HEK293 (cell line): ENCODE results near the gene EXOC7.

Experiments
- CTCF ChIA-PET: fragments of 350-600 bp; formaldehyde crosslinking; extraction: SDS; loops from one replicate; lab custom pipeline; 2021; ENCODE audit warnings: antibody characterized with exemption; lab: Yijun Ruan, JAX
- POLR2A ChIA-PET: fragments of 300-600 bp; formaldehyde crosslinking; extraction: SDS; loops from one replicate; lab custom pipeline; 2020; ENCODE audit warnings: antibody characterized with exemption, inconsistent platforms; lab: Yijun Ruan, JAX
- H3K27ac ChIP-seq: fragments of 200-500 bp; sonication (Bioruptor generic); 2 replicates; pipeline ENCODE4 v1.5.1; 2014; ENCODE audit warnings: low read depth, low read length, control low read depth, inconsistent platforms; ENCODE audit errors: extremely low read depth
- H3K36me3 ChIP-seq, 2 experiments: fragments of 200-500 bp in 1 of 2; sonication (Bioruptor generic) in 1 of 2; 1 replicate in 1 of 2; 2 replicates in 1 of 2; pipeline ENCODE4 v1.5.1; 2014 to 2017; ENCODE audit warnings: inconsistent platforms in 2 of 2, low read length in 2 of 2; ENCODE audit not compliant: control insufficient read depth in 2 of 2, insufficient read depth in 1 of 2
- H3K4me1 ChIP-seq: fragments of 200-500 bp; sonication (Bioruptor generic); 2 replicates; pipeline ENCODE4 v1.5.1; 2014; ENCODE audit warnings: mild to moderate bottlenecking, low read length, inconsistent platforms; ENCODE audit not compliant: control insufficient read depth, insufficient read depth
- H3K4me3 ChIP-seq: 2 replicates; pipeline ENCODE4 v1.5.1; 2011; ENCODE audit warnings: low read depth, mild to moderate bottlenecking, control low read depth, low read length, moderate library complexity
- H3K9me3 ChIP-seq: fragments of 200-500 bp; sonication (Bioruptor generic); 2 replicates; pipeline ENCODE4 v1.5.1; 2014; ENCODE audit warnings: low read depth, low read length, inconsistent platforms; ENCODE audit not compliant: control insufficient read depth, insufficient read depth
- ATF2 ChIP-seq: fragments of 450-650 bp; formaldehyde crosslinking; IDR thresholded peaks from 2 replicates; pipeline ENCODE4 v1.5.1; 2016; ENCODE audit warnings: missing biosample characterization, missing genetic modification characterization, low read depth
- EGR2 ChIP-seq: fragments of 450-650 bp; formaldehyde crosslinking; IDR thresholded peaks from 2 replicates; pipeline ENCODE4 v1.5.1; 2016; ENCODE audit warnings: low read depth, missing biosample characterization, missing genetic modification characterization
- GLIS2 ChIP-seq: fragments of 450-650 bp; formaldehyde crosslinking; IDR thresholded peaks from 2 replicates; pipeline ENCODE4 v1.5.1; 2016; ENCODE audit warnings: missing biosample characterization, missing genetic modification characterization
- MYNN ChIP-seq: fragments of 450-650 bp; formaldehyde crosslinking; IDR thresholded peaks from 2 replicates; pipeline ENCODE4 v1.5.1; 2016; ENCODE audit warnings: missing biosample characterization, missing genetic modification characterization, borderline replicate concordance
- SCRT1 ChIP-seq: fragments of 450-650 bp; formaldehyde crosslinking; IDR thresholded peaks from 2 replicates; pipeline ENCODE4 v1.5.1; 2016; ENCODE audit warnings: missing biosample characterization, missing genetic modification characterization, borderline replicate concordance
- TRIM28 ChIP-seq: IDR thresholded peaks from 2 replicates; pipeline ENCODE4 v1.6.1; 2011; ENCODE audit warnings: low read length, control low read depth, borderline replicate concordance
- YY1 ChIP-seq: fragments of 450-650 bp; formaldehyde crosslinking; IDR thresholded peaks from 2 replicates; pipeline ENCODE4 v1.5.1; 2018; ENCODE audit warnings: missing biosample characterization, missing genetic modification characterization
- ZBTB20 ChIP-seq: fragments of 450-650 bp; formaldehyde crosslinking; IDR thresholded peaks from 2 replicates; pipeline ENCODE4 v1.5.1; 2016; ENCODE audit warnings: missing biosample characterization, missing genetic modification characterization
- ZBTB6 ChIP-seq: fragments of 450-650 bp; formaldehyde crosslinking; IDR thresholded peaks from 2 replicates; pipeline ENCODE4 v1.5.1; 2017; ENCODE audit warnings: missing biosample characterization, missing genetic modification characterization
- ZIC2 ChIP-seq: fragments of 450-650 bp; formaldehyde crosslinking; IDR thresholded peaks from 2 replicates; pipeline ENCODE4 v1.5.1; 2016; ENCODE audit warnings: missing biosample characterization, missing genetic modification characterization
- ZNF138 ChIP-seq: fragments of 450-650 bp; formaldehyde crosslinking; IDR thresholded peaks from 2 replicates; pipeline ENCODE4 v1.5.1; 2016; ENCODE audit warnings: missing biosample characterization, missing genetic modification characterization, borderline replicate concordance
- ZNF184 ChIP-seq: fragments of 450-650 bp; IDR thresholded peaks from 2 replicates; pipeline ENCODE4 v1.5.1; 2018; ENCODE audit warnings: missing biosample characterization, mild to moderate bottlenecking, missing genetic modification characterization
- ZNF266 ChIP-seq: fragments of 450-650 bp; formaldehyde crosslinking; IDR thresholded peaks from 2 replicates; pipeline ENCODE4 v1.5.1; 2016; ENCODE audit warnings: missing biosample characterization, missing genetic modification characterization, low read depth
- ZNF37A ChIP-seq: fragments of 450-650 bp; IDR thresholded peaks from 2 replicates; pipeline ENCODE4 v1.5.1; 2018; ENCODE audit warnings: missing biosample characterization, missing genetic modification characterization
- ZNF514 ChIP-seq: fragments of 450-650 bp; formaldehyde crosslinking; IDR thresholded peaks from 2 replicates; pipeline ENCODE4 v1.5.1; 2016; ENCODE audit warnings: missing biosample characterization, missing genetic modification characterization
- ZNF530 ChIP-seq: fragments of 450-650 bp; formaldehyde crosslinking; IDR thresholded peaks from 2 replicates; pipeline ENCODE4 v1.5.1; 2016; ENCODE audit warnings: low read depth, missing biosample characterization, missing genetic modification characterization
- ZNF549 ChIP-seq: fragments of 450-650 bp; IDR thresholded peaks from 2 replicates; pipeline ENCODE4 v1.5.1; 2018; ENCODE audit warnings: missing biosample characterization, missing genetic modification characterization, mild to moderate bottlenecking, inconsistent platforms, moderate library complexity
- ZNF560 ChIP-seq: fragments of 450-650 bp; formaldehyde crosslinking; IDR thresholded peaks from 2 replicates; pipeline ENCODE4 v1.5.1; 2017; ENCODE audit warnings: missing biosample characterization, missing genetic modification characterization, borderline replicate concordance
- ZNF610 ChIP-seq: fragments of 450-650 bp; formaldehyde crosslinking; IDR thresholded peaks from 2 replicates; pipeline ENCODE4 v1.5.1; 2016; ENCODE audit warnings: missing biosample characterization, missing genetic modification characterization, borderline replicate concordance
- ZNF670 ChIP-seq: fragments of 450-650 bp; formaldehyde crosslinking; IDR thresholded peaks from 2 replicates; pipeline ENCODE4 v1.5.1; 2016; ENCODE audit warnings: missing biosample characterization, missing genetic modification characterization, low read depth
- ZNF747 ChIP-seq: fragments of 450-650 bp; formaldehyde crosslinking; IDR thresholded peaks from 2 replicates; pipeline ENCODE4 v1.5.1; 2016; ENCODE audit warnings: missing biosample characterization, missing genetic modification characterization
- ZNF785 ChIP-seq: fragments of 450-650 bp; formaldehyde crosslinking; IDR thresholded peaks from 2 replicates; pipeline ENCODE4 v1.5.1; 2016; ENCODE audit warnings: missing biosample characterization, missing genetic modification characterization
- ZNF791 ChIP-seq: fragments of 450-650 bp; formaldehyde crosslinking; IDR thresholded peaks from 2 replicates; pipeline ENCODE4 v1.5.1; 2016; ENCODE audit warnings: missing biosample characterization, missing genetic modification characterization
- ZSCAN23 ChIP-seq: fragments of 450-650 bp; formaldehyde crosslinking; IDR thresholded peaks from 2 replicates; pipeline ENCODE4 v1.5.1; 2016; ENCODE audit warnings: missing biosample characterization, missing genetic modification characterization
- ZXDB ChIP-seq: fragments of 450-650 bp; formaldehyde crosslinking; IDR thresholded peaks from 2 replicates; pipeline ENCODE4 v1.5.1; 2016; ENCODE audit warnings: missing biosample characterization, missing genetic modification characterization
- TF ChIP-seq, protein P1 (sequence below): fragments of 450-650 bp; formaldehyde crosslinking; IDR thresholded peaks from 2 replicates; pipeline ENCODE4 v1.5.1; 2017; ENCODE audit warnings: missing biosample characterization, missing genetic modification characterization
- TF ChIP-seq, protein P2 (sequence below): fragments of 450-650 bp; formaldehyde crosslinking; IDR thresholded peaks from 2 replicates; pipeline ENCODE4 v1.5.1; 2016; ENCODE audit warnings: missing biosample characterization, missing genetic modification characterization

The EXOC7 gene

DNA sequence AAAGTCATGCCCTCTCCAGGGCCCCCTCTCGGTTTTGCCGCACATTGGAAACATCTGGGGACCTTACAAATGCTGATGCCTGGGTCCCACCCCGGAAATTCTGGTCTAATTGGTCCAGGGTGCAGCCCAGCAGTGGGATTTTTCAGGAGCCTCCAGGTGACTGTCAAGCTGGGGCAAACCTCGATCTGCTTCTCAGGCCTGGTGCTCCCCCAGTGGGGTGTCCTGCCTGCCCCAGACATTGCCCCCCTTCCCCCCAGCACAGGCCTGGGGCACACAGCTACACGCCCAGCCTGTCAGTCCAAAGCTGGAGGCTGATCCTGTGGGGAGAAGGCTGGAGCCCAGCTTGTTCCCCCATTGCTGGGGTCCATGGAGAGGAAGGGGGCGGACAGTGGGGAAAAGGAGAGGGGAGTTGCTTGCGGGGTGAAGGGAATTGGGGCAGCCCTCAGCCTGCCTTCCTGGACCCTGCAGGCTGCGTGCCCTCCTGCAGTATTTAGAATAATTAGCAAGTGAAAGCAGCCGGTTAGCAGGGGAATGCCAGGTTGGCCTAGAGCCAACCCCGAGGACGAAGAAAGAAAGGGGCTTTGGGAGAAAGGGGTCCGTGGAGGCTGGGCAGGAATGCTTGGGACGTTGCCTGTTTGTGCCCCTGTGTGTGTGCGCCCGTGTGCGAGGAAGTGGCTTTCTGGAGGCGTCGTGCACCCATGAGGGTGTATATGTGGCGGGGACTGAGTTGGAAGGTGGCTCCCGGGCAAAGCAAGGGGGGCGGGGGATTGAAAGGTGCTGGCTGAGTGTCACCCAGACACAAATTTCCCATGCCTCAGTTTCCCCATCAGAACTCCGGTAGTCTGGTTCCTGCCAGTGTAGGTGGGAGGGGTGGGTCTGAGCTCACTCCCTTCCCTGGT lies 31.6 kb upstream of the EXOC7 start:
- H3K4me3 ChIP-seq, result no peak overlapping the region
- H3K36me3 ChIP-seq, result no peaks in the 10 kb centered on the region
- TF ChIP-seq ZNF610 (tag by site-specific recombination), result no peak
- peak; percentile 76 for TF ChIP-seq ZBTB20 (tag by site-specific recombination)
- 0 out of 2 replicates have a peak, but pooled peaks have one; percentile 13 for TF ChIP-seq ZIC2 (tag by site-specific recombination)
- TF ChIP-seq, protein P1, sequence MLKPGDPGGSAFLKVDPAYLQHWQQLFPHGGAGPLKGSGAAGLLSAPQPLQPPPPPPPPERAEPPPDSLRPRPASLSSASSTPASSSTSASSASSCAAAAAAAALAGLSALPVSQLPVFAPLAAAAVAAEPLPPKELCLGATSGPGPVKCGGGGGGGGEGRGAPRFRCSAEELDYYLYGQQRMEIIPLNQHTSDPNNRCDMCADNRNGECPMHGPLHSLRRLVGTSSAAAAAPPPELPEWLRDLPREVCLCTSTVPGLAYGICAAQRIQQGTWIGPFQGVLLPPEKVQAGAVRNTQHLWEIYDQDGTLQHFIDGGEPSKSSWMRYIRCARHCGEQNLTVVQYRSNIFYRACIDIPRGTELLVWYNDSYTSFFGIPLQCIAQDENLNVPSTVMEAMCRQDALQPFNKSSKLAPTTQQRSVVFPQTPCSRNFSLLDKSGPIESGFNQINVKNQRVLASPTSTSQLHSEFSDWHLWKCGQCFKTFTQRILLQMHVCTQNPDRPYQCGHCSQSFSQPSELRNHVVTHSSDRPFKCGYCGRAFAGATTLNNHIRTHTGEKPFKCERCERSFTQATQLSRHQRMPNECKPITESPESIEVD (tag by site-specific recombination), result no peak
- TF ChIP-seq ZNF560 (tag by site-specific recombination), result no peak
- no peak for TF ChIP-seq ZNF549 (tag by site-specific recombination)
- TF ChIP-seq ZNF785 (tag by site-specific recombination), result no peak
- TF ChIP-seq, all 188 proteins: peak for 2
- Histone ChIP-seq H3K27ac (no peak overlapping the region), H3K9me3 (no peaks in the 10 kb centered on the region), H3K4me1 (peaks cover 4% of the 10 kb centered on the region)
- CTCF ChIA-PET, result interaction anchor here (0.6 to 1.6 kb wide), 4 partner anchors 12 to 273 kb away, joined by 3 to 10 read pairs (median 3); no protein-coding TSS in a partner anchor
- POLR2A ChIA-PET, result interaction anchor here (1.2 kb wide), 1 partner anchor 12 kb away, joined by 3 read pairs; no protein-coding TSS in a partner anchor

- CTCF ChIA-PET, result interaction anchor here (0.5 to 2.8 kb wide), 11 partner anchors 7 to 147 kb away, joined by 3 to 14 read pairs (median 7); no protein-coding TSS in a partner anchor
- POLR2A ChIA-PET, result interaction anchor here (0.5 to 2.5 kb wide), 11 partner anchors 8 to 551 kb away, joined by 3 to 11 read pairs (median 4); partner anchors contain the start of genes EXOC7, FOXJ1 and UBALD2
- H3K4me1 ChIP-seq, result peaks cover 4% of the 10 kb centered on the region
- TF ChIP-seq ZNF670 (no peak), ZXDB (tag by site-specific recombination) (no peak), EGR2 (peak; percentile 84), ZBTB6 (tag by site-specific recombination) (no peak), TRIM28 (no peak), ZIC2 (tag by site-specific recombination) (peak; percentile 58), ZNF266 (tag by site-specific recombination) (no peak), SCRT1 (tag by site-specific recombination) (no peak), GLIS2 (peak; percentile 23; the same call in 1 of the 2 replicates), ZNF791 (tag by site-specific recombination) (no peak), MYNN (tag by site-specific recombination) (no peak), ZSCAN23 (tag by site-specific recombination) (no peak), ZNF37A (no peak), ZNF747 (no peak), ZNF530 (tag by site-specific recombination) (no peak), ATF2 (tag by site-specific recombination) (no peak), ZNF184 (tag by site-specific recombination) (no peak), ZNF514 (tag by site-specific recombination) (no peak), ZNF138 (tag by site-specific recombination) (no peak), ZNF610 (tag by site-specific recombination) (no peak), YY1 (tag by site-specific recombination) (no peak)
- TF ChIP-seq, protein P2, sequence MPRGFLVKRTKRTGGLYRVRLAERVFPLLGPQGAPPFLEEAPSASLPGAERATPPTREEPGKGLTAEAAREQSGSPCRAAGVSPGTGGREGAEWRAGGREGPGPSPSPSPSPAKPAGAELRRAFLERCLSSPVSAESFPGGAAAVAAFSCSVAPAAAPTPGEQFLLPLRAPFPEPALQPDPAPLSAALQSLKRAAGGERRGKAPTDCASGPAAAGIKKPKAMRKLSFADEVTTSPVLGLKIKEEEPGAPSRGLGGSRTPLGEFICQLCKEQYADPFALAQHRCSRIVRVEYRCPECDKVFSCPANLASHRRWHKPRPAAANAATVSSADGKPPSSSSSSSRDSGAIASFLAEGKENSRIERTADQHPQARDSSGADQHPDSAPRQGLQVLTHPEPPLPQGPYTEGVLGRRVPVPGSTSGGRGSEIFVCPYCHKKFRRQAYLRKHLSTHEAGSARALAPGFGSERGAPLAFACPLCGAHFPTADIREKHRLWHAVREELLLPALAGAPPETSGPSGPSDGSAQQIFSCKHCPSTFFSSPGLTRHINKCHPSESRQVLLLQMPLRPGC (tag by site-specific recombination), result no peak
These were observed 29.2 kb upstream of the EXOC7 start for GRCh38 chr17:76132574-76133338.

More at GRCh38 chr17:76132574-76133338, 29.2 kb upstream of the EXOC7 start:
- no peaks in the 10 kb centered on the region for H3K9me3 ChIP-seq
- no peak overlapping the region for H3K4me3 ChIP-seq
- H3K27ac ChIP-seq, result no peak overlapping the region
- H3K36me3 ChIP-seq, result no peaks in the 10 kb centered on the region
